Measurements from ENCODE around the gene UCHL3. TPM values are rescaled to one million over a fixed set of nuclear protein-coding genes. Genes with fewer than 3 reads are reported as not detected.

Gene UCHL3
- total RNA-seq (2014; rRNA removed) (38.6 and 50.0 TPM in 2 replicates), Bru-seq, nascent RNA (percentile 86 among the genes with signal in this experiment), BruChase-seq, experiment 1, labeled RNA remaining after a 6-hour chase (percentile 94 among the genes with signal in this experiment), BruChase-seq, experiment 2, labeled RNA remaining after a 2-hour chase (percentile 88 among the genes with signal in this experiment)
- long read RNA-seq, partial matches to known transcripts: 17 of 25 reads
- long read RNA-seq, other reads (novel, unspliced or antisense): 5 of 25 reads

DNA sequence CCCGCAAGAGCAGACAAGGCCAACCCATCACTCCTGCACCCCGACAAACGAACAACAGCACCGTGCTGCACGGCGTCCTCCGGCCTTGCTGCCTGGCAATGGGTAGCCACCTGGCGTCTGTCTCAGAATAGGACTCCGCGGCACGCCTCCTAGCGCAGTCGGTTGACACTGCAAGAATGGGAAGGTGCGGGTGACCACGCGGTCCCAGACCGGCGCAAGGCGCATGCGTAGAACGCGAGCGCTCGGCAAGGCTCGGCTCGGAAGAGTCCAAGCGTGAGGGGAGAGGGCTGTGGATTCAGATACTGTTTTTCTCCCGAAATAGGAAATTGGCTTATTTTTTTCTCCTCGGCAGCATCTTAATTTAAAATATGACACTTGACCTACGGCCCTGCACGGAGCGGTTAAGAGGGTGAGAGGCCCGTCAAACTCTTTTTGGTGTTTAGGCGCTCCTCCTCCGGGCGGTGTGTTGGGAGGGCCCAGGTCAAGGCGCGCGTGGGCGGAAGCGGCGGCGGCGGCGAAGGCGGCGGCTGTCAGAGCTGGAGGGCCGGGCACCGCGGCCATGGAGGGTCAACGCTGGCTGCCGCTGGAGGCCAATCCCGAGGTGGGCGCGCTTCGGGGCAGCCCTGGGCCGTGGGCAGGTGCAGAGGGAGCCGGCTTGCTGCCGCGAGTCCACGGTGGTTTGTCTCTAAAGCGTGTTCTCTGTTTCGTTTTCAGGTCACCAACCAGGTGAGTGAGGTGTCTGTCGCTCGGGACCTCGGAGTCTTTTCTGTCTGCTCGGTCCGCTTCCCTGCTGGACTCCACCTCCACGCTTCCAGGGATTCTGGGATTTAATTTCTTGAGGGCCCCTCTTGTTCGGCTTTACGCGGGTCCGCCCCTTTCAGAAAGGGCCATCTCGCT is at the start of gene UCHL3:
Gene UCHL3, plus strand, starts transcription at position 530 of the 897 bp plus-strand sequence. Its CDS starts 30 bp downstream, at position 560.
- Histone ChIP-seq H4K20me1 (ENCODE audit: low read length) (peaks cover 20% of the 10 kb centered on the region), H3K4me2 (ENCODE audit: low read length) (peak within 1 kb of the TSS; percentile 92), H3K27ac (ENCODE audit: low read length) (peak within 1 kb of the TSS; percentile 75), H2AFZ (ENCODE audit: low read length) (peak within 1 kb of the TSS; percentile 78), H3K4me1 (ENCODE audit: insufficient read depth, low read length) (peaks cover 37% of the 10 kb centered on the region), H3K79me2 (ENCODE audit: low read length) (peaks cover 53% of the 10 kb centered on the region), H3K9ac (ENCODE audit: low read length) (peak within 1 kb of the TSS; percentile 90), H3K4me3 (ENCODE audit: low read length) (peak within 1 kb of the TSS; percentile 89), H3K27me3 (ENCODE audit: low read length) (no peaks in the 10 kb centered on the region), H3K9me3 (ENCODE audit: low read length) (no peaks in the 10 kb centered on the region), H3K9me2 (replicated peaks; ENCODE audit: low read length) (no peaks in the 10 kb centered on the region), H3F3A (ENCODE audit: low read length, unreplicated experiment) (no peaks in the 10 kb centered on the region), H3K36me3 (ENCODE audit: low read depth, low read length) (peaks cover 13% of the 10 kb centered on the region)
- TSS peak; percentile 86 for BruUV-seq (replicated peaks)
- peak; percentile 96 for DNase-seq
- no peak for TF ChIP-seq EZH2 (IDR thresholded peaks at IDR 0.05; ENCODE audit: low read length, unreplicated experiment)
- TF ChIP-seq, protein P1, sequence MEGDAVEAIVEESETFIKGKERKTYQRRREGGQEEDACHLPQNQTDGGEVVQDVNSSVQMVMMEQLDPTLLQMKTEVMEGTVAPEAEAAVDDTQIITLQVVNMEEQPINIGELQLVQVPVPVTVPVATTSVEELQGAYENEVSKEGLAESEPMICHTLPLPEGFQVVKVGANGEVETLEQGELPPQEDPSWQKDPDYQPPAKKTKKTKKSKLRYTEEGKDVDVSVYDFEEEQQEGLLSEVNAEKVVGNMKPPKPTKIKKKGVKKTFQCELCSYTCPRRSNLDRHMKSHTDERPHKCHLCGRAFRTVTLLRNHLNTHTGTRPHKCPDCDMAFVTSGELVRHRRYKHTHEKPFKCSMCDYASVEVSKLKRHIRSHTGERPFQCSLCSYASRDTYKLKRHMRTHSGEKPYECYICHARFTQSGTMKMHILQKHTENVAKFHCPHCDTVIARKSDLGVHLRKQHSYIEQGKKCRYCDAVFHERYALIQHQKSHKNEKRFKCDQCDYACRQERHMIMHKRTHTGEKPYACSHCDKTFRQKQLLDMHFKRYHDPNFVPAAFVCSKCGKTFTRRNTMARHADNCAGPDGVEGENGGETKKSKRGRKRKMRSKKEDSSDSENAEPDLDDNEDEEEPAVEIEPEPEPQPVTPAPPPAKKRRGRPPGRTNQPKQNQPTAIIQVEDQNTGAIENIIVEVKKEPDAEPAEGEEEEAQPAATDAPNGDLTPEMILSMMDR (conservative IDR thresholded peaks at IDR 0.05; ENCODE audit: low read depth, low read length): peak; percentile 73
- peak; percentile 86 for ATAC-seq
- POLR2A ChIA-PET (ENCODE audit: unreplicated experiment): no interaction called here
- intact Hi-C loops (cut with micrococcal nuclease): loop anchor here (1.0 to 5.0 kb wide), 2 partner anchors 67 to 177 kb away; partner anchors contain the start of gene TBC1D4
- CTCF ChIA-PET: interaction anchor here (0.7 to 1.0 kb wide), 2 partner anchors 67 to 182 kb away, joined by 4 read pairs; partner anchors contain the start of gene TBC1D4

- Histone ChIP-seq H2AFZ (ENCODE audit: low read length) (no peak overlapping the region), H3K4me1 (ENCODE audit: insufficient read depth, low read length) (no peaks in the 10 kb centered on the region), H3K27ac (ENCODE audit: low read length) (no peak overlapping the region), H3K4me2 (ENCODE audit: low read length) (no peak overlapping the region), H3K36me3 (ENCODE audit: low read depth, low read length) (no peaks in the 10 kb centered on the region), H3K27me3 (ENCODE audit: low read length) (no peaks in the 10 kb centered on the region), H3K9ac (ENCODE audit: low read length) (no peak overlapping the region), H3F3A (ENCODE audit: low read length, unreplicated experiment) (no peaks in the 10 kb centered on the region), H3K79me2 (ENCODE audit: low read length) (no peaks in the 10 kb centered on the region), H3K9me2 (replicated peaks; ENCODE audit: low read length) (no peaks in the 10 kb centered on the region), H4K20me1 (ENCODE audit: low read length) (no peaks in the 10 kb centered on the region), H3K4me3 (ENCODE audit: low read length) (no peak overlapping the region), H3K9me3 (ENCODE audit: low read length) (no peaks in the 10 kb centered on the region)
- ATAC-seq (no peak), DNase-seq (no peak)
- TF ChIP-seq EZH2phosphoT487 (IDR thresholded peaks at IDR 0.05; ENCODE audit: borderline replicate concordance, low read length) (no peak), EZH2 (IDR thresholded peaks at IDR 0.05; ENCODE audit: low read length, unreplicated experiment) (no peak)
- TF ChIP-seq, protein P1 (conservative IDR thresholded peaks at IDR 0.05; ENCODE audit: low read depth, low read length): no peak
- POLR2A ChIA-PET (ENCODE audit: unreplicated experiment): interaction anchor here (0.6 kb wide), 1 partner anchor 1749 kb away, joined by 3 read pairs; no protein-coding TSS in a partner anchor
- intact Hi-C loops (cut with micrococcal nuclease): no loop called here
- BruUV-seq (replicated peaks): no TSS peak
- CTCF ChIA-PET: no interaction called here
Observed at GRCh38 chr13:75505327-75505726, 44.3 kb upstream of the UCHL3 start.

Data from PC-3 (cell line).